Endothelial cell of umbilical vein (primary cell): Measurements from ENCODE around the gene OR11L1. TPM values are rescaled to one million over a fixed set of nuclear protein-coding genes. Genes with fewer than 3 reads are reported as not detected.

Experiments
- BruUV-seq: library from RNA; stranded (reverse); fragments of 400-500 nt; replicated peaks from 2 replicates; lab custom pipeline; 2021; lab: Mats Ljungman, UMichigan
- CTCF ChIA-PET: fragments of 300-600, 350-600 bp; sonication (Branson Sonifier 250); formaldehyde crosslinking; loops from one replicate; lab custom pipeline; 2021; ENCODE audit warnings: antibody characterized with exemption, inconsistent platforms; lab: Charles Lee
- POLR2A ChIA-PET: fragments of 300-600, 350-600 bp; sonication (Branson Sonifier 250); formaldehyde crosslinking; loops from one replicate; lab custom pipeline; 2021; ENCODE audit warnings: antibody characterized with exemption, inconsistent platforms; lab: Charles Lee
- DNase-seq: peaks from one replicate; pipeline ENCODE4 v3.0.0-alpha.2; 2011; ENCODE audit warnings: low read depth, low spot score
- FAIRE-seq: peaks from 2 replicates; lab custom pipeline; 2011; peaks lifted over from hg19 to GRCh38; lab: Jason Lieb, UNC
- H2AFZ ChIP-seq: 2 replicates; pipeline ENCODE4 v1.6.0; 2012; ENCODE audit warnings: low read depth, low read length, control low read depth, inconsistent platforms
- H3K27ac ChIP-seq: 2 replicates; pipeline ENCODE4 v1.5.1; 2011; ENCODE audit warnings: low read depth, mild to moderate bottlenecking, control low read depth, low read length, moderate library complexity; ENCODE audit not compliant: insufficient read depth
- H3K27me3 ChIP-seq, 2 experiments: 2 replicates each; pipeline versions ENCODE4 v1.6.0 to v1.6.1; 2011; ENCODE audit warnings: low read length in 2 of 2, mixed read lengths in 1 of 2; ENCODE audit not compliant: control insufficient read depth in 2 of 2, insufficient read depth in 2 of 2
- H3K36me3 ChIP-seq, 2 experiments: 2 replicates in 1 of 2; 3 replicates in 1 of 2; pipeline ENCODE4 v1.5.1; 2011; ENCODE audit warnings: low read length in 2 of 2, mild to moderate bottlenecking in 1 of 2, moderate library complexity in 1 of 2; ENCODE audit not compliant: control insufficient read depth in 2 of 2, insufficient read depth in 2 of 2; ENCODE audit errors: extremely low read depth in 1 of 2
- H3K4me1 ChIP-seq: 3 replicates; pipeline ENCODE4 v1.5.1; 2011; ENCODE audit warnings: mild to moderate bottlenecking, low read length; ENCODE audit not compliant: control insufficient read depth, insufficient read depth; ENCODE audit errors: extremely low read depth
- H3K4me2 ChIP-seq: 2 replicates; pipeline ENCODE4 v1.6.1; 2011; ENCODE audit warnings: low read length, control low read depth, mixed read lengths; ENCODE audit not compliant: insufficient read depth
- H3K4me3 ChIP-seq, 3 experiments: fragments of 200-600 bp in 1 of 3; sonication (generic), shearing (Covaris generic) in 1 of 3; replicated peaks in 1 of 3; 2 replicates each; pipeline ENCODE4 v1.5.1; 2011 to 2016; ENCODE audit warnings: control low read depth in 3 of 3, low read length in 3 of 3, mild to moderate bottlenecking in 2 of 3, inconsistent platforms in 1 of 3, low read depth in 1 of 3, moderate library complexity in 1 of 3; ENCODE audit not compliant: insufficient read depth in 1 of 3
- H3K79me2 ChIP-seq: 2 replicates; pipeline ENCODE4 v1.6.0; 2012; ENCODE audit warnings: low read length, inconsistent platforms; ENCODE audit not compliant: control insufficient read depth, insufficient read depth
- H3K9ac ChIP-seq: replicated peaks from 2 replicates; pipeline ENCODE3; 2011; ENCODE audit warnings: low read length, control low read depth; ENCODE audit not compliant: insufficient read depth; ENCODE audit errors: extremely low read depth
- H3K9me1 ChIP-seq: replicated peaks from 3 replicates; pipeline ENCODE4 v1.6.0; 2011; ENCODE audit warnings: mild to moderate bottlenecking, low read length; ENCODE audit not compliant: control insufficient read depth, insufficient read depth; ENCODE audit errors: extremely low read depth
- H3K9me3 ChIP-seq: replicated peaks from 2 replicates; pipeline ENCODE4 v1.5.1; 2012; ENCODE audit warnings: low read length, inconsistent platforms; ENCODE audit not compliant: control insufficient read depth, insufficient read depth
- H4K20me1 ChIP-seq: replicated peaks from 2 replicates; pipeline ENCODE3; 2011; ENCODE audit warnings: mild to moderate bottlenecking, low read length; ENCODE audit not compliant: control insufficient read depth, insufficient read depth; ENCODE audit errors: extremely low read depth
- CTCF ChIP-seq, 2 donors: IDR thresholded peaks; 1 replicate in 1 of 2; 2 replicates in 1 of 2; pipeline ENCODE4 v1.5.1; 2011; ENCODE audit warnings: low read length in 2 of 2, mild to moderate bottlenecking in 2 of 2, moderate library complexity in 2 of 2, control low read depth in 1 of 2, inconsistent platforms in 1 of 2, low read depth in 1 of 2; ENCODE audit not compliant: insufficient read depth in 1 of 2; ENCODE audit errors: extremely low read depth in 1 of 2
- EZH2 ChIP-seq: IDR thresholded peaks from 2 replicates; pipeline ENCODE4 v1.6.1; 2012; ENCODE audit warnings: borderline replicate concordance, low read depth, mild to moderate bottlenecking, moderate library complexity, low read length, inconsistent platforms; ENCODE audit not compliant: severe bottlenecking
- FOS ChIP-seq: IDR thresholded peaks from 2 replicates; pipeline ENCODE4 v1.6.1; 2011; ENCODE audit warnings: mild to moderate bottlenecking, low read length, moderate library complexity, borderline replicate concordance; ENCODE audit not compliant: insufficient read depth
- GATA2 ChIP-seq: IDR thresholded peaks from 2 replicates; pipeline ENCODE4 v1.7.0; 2011; ENCODE audit warnings: low read depth, mild to moderate bottlenecking, moderate library complexity, mixed read lengths, low read length; ENCODE audit not compliant: insufficient read length, insufficient read depth
- JUN ChIP-seq: IDR thresholded peaks from 2 replicates; pipeline ENCODE4 v1.6.1; 2011; ENCODE audit warnings: borderline replicate concordance, low read depth; ENCODE audit not compliant: insufficient read length, insufficient read depth
- MYC ChIP-seq: IDR thresholded peaks from one replicate; pipeline ENCODE4 v1.6.1; 2011; ENCODE audit warnings: mild to moderate bottlenecking, low read depth, low read length
- POLR2A ChIP-seq: IDR thresholded peaks from 2 replicates; pipeline ENCODE4 v1.6.1; 2012; ENCODE audit warnings: low read depth, mild to moderate bottlenecking, control low read depth, low read length
- POLR2AphosphoS5 ChIP-seq: IDR thresholded peaks from 2 replicates; pipeline ENCODE4 v1.6.1; 2012; ENCODE audit warnings: low read depth, mild to moderate bottlenecking, control low read depth, low read length, moderate library complexity; ENCODE audit not compliant: insufficient read depth
- dilution Hi-C: fragments of 300-500 bp; cut with MboI; formaldehyde crosslinking; loops from one replicate; pipeline ENCODE4 v1.15.0; 2019; ENCODE audit warnings: low sequenced_read_pairs; ENCODE audit not compliant: extremely low pct_ligation_motif_present
- intact Hi-C: fragments of 100-400 bp; cut with micrococcal nuclease; formaldehyde crosslinking; loops from one replicate; pipeline ENCODE4 v1.10.0; 2022
- polyA plus RNA-seq, 4 experiments: library from polyadenylated mRNA; depleted of rRNA in 3 of 4; stranded (reverse) in 3 of 4; unstranded in 1 of 4; fragments of >200 nt; gene quantifications; 2 replicates each; pipeline versions ENCODE4 v1.2.1 to v1.2.3, GENCODE V29; 2011 to 2012; ENCODE audit warnings: missing spikeins in 1 of 4
- total RNA-seq: library from RNA; stranded (reverse); gene quantifications from 2 replicates; pipeline ENCODE4 v1.2.3, GENCODE V29; 2021
- TF ChIP-seq, protein P1 (sequence below): IDR thresholded peaks from 2 replicates; pipeline ENCODE4 v1.6.1; 2011; ENCODE audit not compliant: insufficient read depth, insufficient read length

OR11L1 gene
- total and polyA plus RNA-seq, 2 donors (not counting 3 experiments of a cell fraction or from before 2014, with no cell fraction given): not detected

DNA sequence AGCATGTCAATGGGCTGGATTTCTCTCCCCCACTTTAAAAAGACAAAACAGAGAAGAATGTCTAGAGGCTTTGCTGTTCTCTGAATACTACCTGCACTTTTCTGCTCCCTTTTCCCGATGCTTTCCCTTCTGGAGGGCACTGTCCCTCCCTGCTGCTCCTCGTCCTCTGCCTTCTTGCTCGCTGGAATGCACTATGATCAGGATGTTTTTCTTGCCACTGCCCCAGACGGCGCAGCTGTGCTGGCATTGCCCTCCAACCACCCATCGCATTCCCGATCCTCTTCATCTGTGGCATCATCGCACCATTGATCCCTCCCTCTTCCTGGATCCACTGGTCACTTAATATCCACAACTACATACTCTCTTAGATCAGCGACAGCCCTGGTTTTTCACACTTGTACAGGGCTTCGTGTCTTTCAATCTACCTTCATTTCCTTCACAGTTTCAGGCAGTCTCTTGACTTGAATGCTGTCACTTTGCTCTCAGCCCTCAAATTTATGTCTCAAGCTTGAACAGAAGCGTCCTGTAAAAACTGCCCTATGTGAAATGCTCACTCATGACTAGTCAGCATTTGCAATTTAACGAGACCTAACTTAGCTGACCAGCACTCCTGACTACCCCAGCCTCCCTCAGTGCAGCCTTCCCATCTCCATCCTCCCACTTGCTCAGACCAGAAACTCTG, 3.5 kb upstream of the OR11L1 start:
- DNase-seq (no peak), FAIRE-seq (no peak)
- BruUV-seq: no TSS peak
- no peak overlapping the region for H3K27ac ChIP-seq
- H3K4me3 ChIP-seq: no peak overlapping the region
- no peaks in the 10 kb centered on the region for H3K79me2 ChIP-seq
- POLR2A ChIA-PET: no interaction called here
- dilution Hi-C loops: no loop called here
- TF ChIP-seq, protein P1, sequence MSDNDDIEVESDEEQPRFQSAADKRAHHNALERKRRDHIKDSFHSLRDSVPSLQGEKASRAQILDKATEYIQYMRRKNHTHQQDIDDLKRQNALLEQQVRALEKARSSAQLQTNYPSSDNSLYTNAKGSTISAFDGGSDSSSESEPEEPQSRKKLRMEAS: no peak
- TF ChIP-seq FOS: no peak
- TF ChIP-seq EZH2: no peak
- no peak for TF ChIP-seq CTCF (IDR thresholded peaks at IDR 0.05; ENCODE audit: extremely low read depth in 1 of 2, insufficient read depth in 1 of 2, low read depth in 1 of 2, low read length in 2 of 2)
- no peak for TF ChIP-seq JUN
- TF ChIP-seq POLR2A: no peak
- no peak for TF ChIP-seq GATA2
- no peak for TF ChIP-seq MYC
- no peak for TF ChIP-seq POLR2AphosphoS5
- no peaks in the 10 kb centered on the region for H3K27me3 ChIP-seq
- no peaks in the 10 kb centered on the region for H4K20me1 ChIP-seq
- intact Hi-C loops: no loop called here
- peaks cover 2% of the 10 kb centered on the region for H3K9me3 ChIP-seq
- no peaks in the 10 kb centered on the region for H3K36me3 ChIP-seq
- no peaks in the 10 kb centered on the region for H3K4me1 ChIP-seq
- H2AFZ ChIP-seq: no peak overlapping the region
- H3K9me1 ChIP-seq: no peaks in the 10 kb centered on the region
- H3K9ac ChIP-seq: no peak overlapping the region
- CTCF ChIA-PET: no interaction called here
- no peak overlapping the region for H3K4me2 ChIP-seq
